IMR-90 (cell line): ENCODE data around the gene FLOT2. TPM values are rescaled to one million over a fixed set of nuclear protein-coding genes. Genes with fewer than 3 reads are reported as not detected.

ENCODE experiments used
- ATAC-seq: fragments of 200-7000 bp; cut with Tn5 transposase; 2 replicates; pipeline ENCODE4 v1.9.1; 2020; ENCODE audit warnings: low read depth, mild to moderate bottlenecking, moderate library complexity
- BruUV-seq: library from RNA; stranded (reverse); fragments of 400-500 nt; replicated peaks from 2 replicates; lab custom pipeline; 2021; lab: Mats Ljungman, UMichigan
- CTCF ChIA-PET: fragments of 300-600 bp; formaldehyde crosslinking; extraction: SDS; loops from one replicate; lab custom pipeline; 2021; ENCODE audit warnings: antibody characterized with exemption; lab: Yijun Ruan, JAX
- POLR2A ChIA-PET: fragments of 300-600 bp; sonication (Branson Sonifier 250); formaldehyde crosslinking; loops from one replicate; lab custom pipeline; 2022; ENCODE audit warnings: antibody characterized with exemption; ENCODE audit not compliant: unreplicated experiment; lab: Charles Lee
- DNase-seq: peaks from one replicate; pipeline ENCODE4 v3.0.0; 2013
- H2AFZ ChIP-seq: replicated peaks from 2 replicates; pipeline ENCODE3; 2013; ENCODE audit warnings: low read length, mild to moderate bottlenecking; ENCODE audit not compliant: poor library complexity
- H2AK5ac ChIP-seq: 2 replicates; pipeline ENCODE4 v1.6.1; 2013; ENCODE audit warnings: low read depth, low read length, inconsistent platforms
- H2AK9ac ChIP-seq: replicated peaks from 2 replicates; pipeline ENCODE3; 2013; ENCODE audit warnings: mild to moderate bottlenecking, low read depth, low read length, moderate library complexity; ENCODE audit not compliant: poor library complexity
- H2BK120ac ChIP-seq: 2 replicates; pipeline ENCODE4 v1.6.1; 2013; ENCODE audit warnings: low read depth, low read length, inconsistent platforms
- H2BK15ac ChIP-seq: 3 replicates; pipeline ENCODE4 v1.6.1; 2013; ENCODE audit warnings: low read depth, low read length, inconsistent platforms
- H2BK20ac ChIP-seq: 2 replicates; pipeline ENCODE4 v1.6.1; 2013; ENCODE audit warnings: low read depth, mild to moderate bottlenecking, inconsistent platforms, low read length, moderate library complexity
- H2BK5ac ChIP-seq: 2 replicates; pipeline ENCODE4 v1.6.1; 2013; ENCODE audit warnings: mild to moderate bottlenecking, low read depth, low read length, inconsistent platforms; ENCODE audit not compliant: poor library complexity, severe bottlenecking
- H3K14ac ChIP-seq: replicated peaks from 2 replicates; pipeline ENCODE4 v1.6.1; 2013; ENCODE audit warnings: low read depth, low read length, inconsistent platforms
- H3K18ac ChIP-seq: 2 replicates; pipeline ENCODE4 v1.6.1; 2013; ENCODE audit warnings: low read depth, low read length, control low read depth
- H3K23ac ChIP-seq: 2 replicates; pipeline ENCODE4 v1.6.1; 2013; ENCODE audit warnings: low read depth, low read length, inconsistent platforms
- H3K27ac ChIP-seq: 2 replicates; pipeline ENCODE4 v1.5.1; 2013; ENCODE audit warnings: mild to moderate bottlenecking, control low read depth, low read length; ENCODE audit not compliant: insufficient read depth
- H3K27me3 ChIP-seq: 2 replicates; pipeline ENCODE4 v1.6.1; 2013; ENCODE audit warnings: low read length; ENCODE audit not compliant: control insufficient read depth, insufficient read depth
- H3K36me3 ChIP-seq: 2 replicates; pipeline ENCODE4 v1.6.1; 2013; ENCODE audit warnings: low read length, mixed read lengths; ENCODE audit not compliant: control insufficient read depth, insufficient read depth
- H3K4ac ChIP-seq: 2 replicates; pipeline ENCODE4 v1.6.1; 2013; ENCODE audit warnings: low read depth, low read length, inconsistent platforms
- H3K4me1 ChIP-seq: 2 replicates; pipeline ENCODE4 v1.6.1; 2013; ENCODE audit warnings: low read length, mixed read lengths; ENCODE audit not compliant: control insufficient read depth, insufficient read depth
- H3K4me2 ChIP-seq: 2 replicates; pipeline ENCODE4 v1.6.1; 2013; ENCODE audit warnings: low read depth, mild to moderate bottlenecking, control low read depth, low read length, moderate library complexity
- H3K4me3 ChIP-seq: 2 replicates; pipeline ENCODE4 v1.5.1; 2013; ENCODE audit warnings: low read depth, mild to moderate bottlenecking, control low read depth, low read length, moderate library complexity; ENCODE audit not compliant: insufficient read depth
- H3K56ac ChIP-seq: 2 replicates; pipeline ENCODE4 v1.6.1; 2013; ENCODE audit warnings: low read length, inconsistent platforms; ENCODE audit not compliant: insufficient read depth; ENCODE audit errors: extremely low read depth
- H3K79me1 ChIP-seq, 2 experiments: 2 replicates each; pipeline ENCODE4 v1.6.1; 2013; ENCODE audit warnings: low read length in 2 of 2, inconsistent platforms in 1 of 2, low read depth in 1 of 2
- H3K9ac ChIP-seq: 2 replicates; pipeline ENCODE4 v1.6.1; 2013; ENCODE audit warnings: low read depth, low read length, control low read depth
- H3K9me1 ChIP-seq: 2 replicates; pipeline ENCODE4 v1.6.1; 2013; ENCODE audit warnings: low read length, inconsistent platforms; ENCODE audit not compliant: insufficient read depth
- H3K9me3 ChIP-seq: 2 replicates; pipeline ENCODE4 v1.6.1; 2013; ENCODE audit warnings: low read length; ENCODE audit not compliant: control insufficient read depth, insufficient read depth
- H4K20me1 ChIP-seq: 2 replicates; pipeline ENCODE4 v1.6.1; 2013; ENCODE audit warnings: low read length, inconsistent platforms; ENCODE audit not compliant: insufficient read depth
- H4K5ac ChIP-seq: 2 replicates; pipeline ENCODE4 v1.6.1; 2013; ENCODE audit warnings: mild to moderate bottlenecking, low read depth, low read length, control low read depth
- H4K8ac ChIP-seq, 2 experiments: 2 replicates each; pipeline ENCODE4 v1.6.1; 2013; ENCODE audit warnings: low read depth in 2 of 2, low read length in 2 of 2, control low read depth in 1 of 2, inconsistent platforms in 1 of 2
- H4K91ac ChIP-seq: 2 replicates; pipeline ENCODE4 v1.6.1; 2013; ENCODE audit warnings: low read depth, low read length, inconsistent platforms; ENCODE audit not compliant: insufficient read depth
- FOS ChIP-seq: fragments of 150-350 bp; IDR thresholded peaks from 2 replicates; pipeline ENCODE4 v1.6.1; 2016; ENCODE audit warnings: low read depth, low read length
- POLR2A ChIP-seq: IDR thresholded peaks from 2 replicates; pipeline ENCODE4 v1.6.1; 2012; ENCODE audit warnings: mild to moderate bottlenecking, low read depth, low read length
- WGBS, 2 experiments: methylation state at CpG; one replicate each; pipeline versions ENCODE4 v1.1.5 to v1.1.7; 2013; ENCODE audit warnings: missing lambda C conversion rate in 2 of 2; ENCODE audit not compliant: insufficient read length in 1 of 2; ENCODE audit errors: extremely low coverage in 2 of 2; 5-methylcytosine and 5-hydroxymethylcytosine counted together
- dilution Hi-C: fragments of 300-500 bp; cut with HindIII; formaldehyde crosslinking; loops from one replicate; pipeline ENCODE4 v1.14.3; 2018; ENCODE audit warnings: low sequenced_read_pairs; ENCODE audit not compliant: unreplicated experiment
- in situ Hi-C: fragments of 300-500 bp; cut with MboI; formaldehyde crosslinking; loops from 3 replicates; pipeline ENCODE4 v1.14.3; 2019; ENCODE audit warnings: low sequenced_read_pairs, inconsistent platforms, mixed read lengths
- intact Hi-C: fragments of 100-400 bp; cut with micrococcal nuclease; formaldehyde crosslinking; loops from 2 replicates; pipeline ENCODE4 v1.10.0; 2022
- polyA plus RNA-seq, 3 experiments: library from polyadenylated mRNA; depleted of rRNA; stranded (reverse); fragments of >200 nt; gene quantifications; 2 replicates each; pipeline ENCODE4 v1.2.3, GENCODE V29; 2012; ENCODE audit warnings: low replicate concordance in 1 of 3
- total RNA-seq: library from RNA; depleted of rRNA; stranded (reverse); fragments of >200 nt; gene quantifications from 2 replicates; pipeline ENCODE4 v1.2.3, GENCODE V29; 2012

The FLOT2 gene
- total and polyA plus RNA-seq, 2 of the 4 experiments (the other 2 are of a cell fraction), result 19.7 to 67.9 TPM

GRCh38 chr17:28846231-28846630 is 51.3 kb downstream of the FLOT2 start:
- Histone ChIP-seq H2BK120ac (no peak overlapping the region), H4K20me1 (peaks cover 3% of the 10 kb centered on the region; the same call in 1 of the 2 replicates), H3K14ac (no peak overlapping the region), H3K9ac (no peak overlapping the region), H3K4me3 (no peak overlapping the region), H3K4ac (no peak overlapping the region), H3K79me1 (peaks cover 0 to 18% of the 10 kb centered on the region in 2 experiments; a peak in 2 of 4 replicates), H2AFZ (no peak overlapping the region), H3K56ac (no peak overlapping the region), H4K5ac (no peak overlapping the region), H2AK9ac (no peak overlapping the region), H2AK5ac (no peak overlapping the region), H3K18ac (no peak overlapping the region), H2BK20ac (no peak overlapping the region), H2BK15ac (no peak overlapping the region), H3K9me1 (peaks cover 8% of the 10 kb centered on the region), H3K9me3 (no peaks in the 10 kb centered on the region), H3K23ac (no peak overlapping the region), H2BK5ac (no peak overlapping the region), H3K27me3 (no peaks in the 10 kb centered on the region), H3K27ac (no peak overlapping the region), H4K8ac (no peak overlapping the region), H3K36me3 (no peaks in the 10 kb centered on the region), H4K91ac (no peak overlapping the region), H3K4me1 (no peaks in the 10 kb centered on the region), H3K4me2 (no peak overlapping the region)
- dilution Hi-C loops (no loop called here), in situ Hi-C loops (no loop called here), intact Hi-C loops (no loop called here)
- 92% methylated on average over 2 of the region's 10 CpGs; no CpG with 5 or more reads in 1 of the 2 experiments for WGBS, 2 experiments
- no peak for TF ChIP-seq FOS
- TF ChIP-seq POLR2A, result no peak
- no TSS peak for BruUV-seq
- ChIA-PET CTCF (no interaction called here), POLR2A (no interaction called here)
- DNase-seq (no peak), ATAC-seq (no peak)
